IMR-90 (cell line): Measurements from ENCODE around the gene IL12RB2. TPM values are rescaled to one million over a fixed set of nuclear protein-coding genes. Genes with fewer than 3 reads are reported as not detected.

Source experiments
- ATAC-seq: fragments of 200-7000 bp; cut with Tn5 transposase; 2 replicates; pipeline ENCODE4 v1.9.1; 2020; ENCODE audit warnings: low read depth, mild to moderate bottlenecking, moderate library complexity
- BruUV-seq: library from RNA; stranded (reverse); fragments of 400-500 nt; replicated peaks from 2 replicates; lab custom pipeline; 2021; lab: Mats Ljungman, UMichigan
- CTCF ChIA-PET: fragments of 300-600 bp; formaldehyde crosslinking; extraction: SDS; loops from one replicate; lab custom pipeline; 2021; ENCODE audit warnings: antibody characterized with exemption; lab: Yijun Ruan, JAX
- POLR2A ChIA-PET: fragments of 300-600 bp; sonication (Branson Sonifier 250); formaldehyde crosslinking; loops from one replicate; lab custom pipeline; 2022; ENCODE audit warnings: antibody characterized with exemption; ENCODE audit not compliant: unreplicated experiment; lab: Charles Lee
- DNase-seq: peaks from one replicate; pipeline ENCODE4 v3.0.0; 2013
- H2AFZ ChIP-seq: replicated peaks from 2 replicates; pipeline ENCODE3; 2013; ENCODE audit warnings: low read length, mild to moderate bottlenecking; ENCODE audit not compliant: poor library complexity
- H2AK5ac ChIP-seq: 2 replicates; pipeline ENCODE4 v1.6.1; 2013; ENCODE audit warnings: low read depth, low read length, inconsistent platforms
- H2AK9ac ChIP-seq: replicated peaks from 2 replicates; pipeline ENCODE3; 2013; ENCODE audit warnings: mild to moderate bottlenecking, low read depth, low read length, moderate library complexity; ENCODE audit not compliant: poor library complexity
- H2BK120ac ChIP-seq: 2 replicates; pipeline ENCODE4 v1.6.1; 2013; ENCODE audit warnings: low read depth, low read length, inconsistent platforms
- H2BK15ac ChIP-seq: 3 replicates; pipeline ENCODE4 v1.6.1; 2013; ENCODE audit warnings: low read depth, low read length, inconsistent platforms
- H2BK20ac ChIP-seq: 2 replicates; pipeline ENCODE4 v1.6.1; 2013; ENCODE audit warnings: low read depth, mild to moderate bottlenecking, inconsistent platforms, low read length, moderate library complexity
- H2BK5ac ChIP-seq: 2 replicates; pipeline ENCODE4 v1.6.1; 2013; ENCODE audit warnings: mild to moderate bottlenecking, low read depth, low read length, inconsistent platforms; ENCODE audit not compliant: poor library complexity, severe bottlenecking
- H3K14ac ChIP-seq: replicated peaks from 2 replicates; pipeline ENCODE4 v1.6.1; 2013; ENCODE audit warnings: low read depth, low read length, inconsistent platforms
- H3K18ac ChIP-seq: 2 replicates; pipeline ENCODE4 v1.6.1; 2013; ENCODE audit warnings: low read depth, low read length, control low read depth
- H3K23ac ChIP-seq: 2 replicates; pipeline ENCODE4 v1.6.1; 2013; ENCODE audit warnings: low read depth, low read length, inconsistent platforms
- H3K27ac ChIP-seq: 2 replicates; pipeline ENCODE4 v1.5.1; 2013; ENCODE audit warnings: mild to moderate bottlenecking, control low read depth, low read length; ENCODE audit not compliant: insufficient read depth
- H3K27me3 ChIP-seq: 2 replicates; pipeline ENCODE4 v1.6.1; 2013; ENCODE audit warnings: low read length; ENCODE audit not compliant: control insufficient read depth, insufficient read depth
- H3K36me3 ChIP-seq: 2 replicates; pipeline ENCODE4 v1.6.1; 2013; ENCODE audit warnings: low read length, mixed read lengths; ENCODE audit not compliant: control insufficient read depth, insufficient read depth
- H3K4ac ChIP-seq: 2 replicates; pipeline ENCODE4 v1.6.1; 2013; ENCODE audit warnings: low read depth, low read length, inconsistent platforms
- H3K4me1 ChIP-seq: 2 replicates; pipeline ENCODE4 v1.6.1; 2013; ENCODE audit warnings: low read length, mixed read lengths; ENCODE audit not compliant: control insufficient read depth, insufficient read depth
- H3K4me2 ChIP-seq: 2 replicates; pipeline ENCODE4 v1.6.1; 2013; ENCODE audit warnings: low read depth, mild to moderate bottlenecking, control low read depth, low read length, moderate library complexity
- H3K4me3 ChIP-seq: 2 replicates; pipeline ENCODE4 v1.5.1; 2013; ENCODE audit warnings: low read depth, mild to moderate bottlenecking, control low read depth, low read length, moderate library complexity; ENCODE audit not compliant: insufficient read depth
- H3K56ac ChIP-seq: 2 replicates; pipeline ENCODE4 v1.6.1; 2013; ENCODE audit warnings: low read length, inconsistent platforms; ENCODE audit not compliant: insufficient read depth; ENCODE audit errors: extremely low read depth
- H3K79me1 ChIP-seq, 2 experiments: 2 replicates each; pipeline ENCODE4 v1.6.1; 2013; ENCODE audit warnings: low read length in 2 of 2, inconsistent platforms in 1 of 2, low read depth in 1 of 2
- H3K9ac ChIP-seq: 2 replicates; pipeline ENCODE4 v1.6.1; 2013; ENCODE audit warnings: low read depth, low read length, control low read depth
- H3K9me1 ChIP-seq: 2 replicates; pipeline ENCODE4 v1.6.1; 2013; ENCODE audit warnings: low read length, inconsistent platforms; ENCODE audit not compliant: insufficient read depth
- H3K9me3 ChIP-seq: 2 replicates; pipeline ENCODE4 v1.6.1; 2013; ENCODE audit warnings: low read length; ENCODE audit not compliant: control insufficient read depth, insufficient read depth
- H4K20me1 ChIP-seq: 2 replicates; pipeline ENCODE4 v1.6.1; 2013; ENCODE audit warnings: low read length, inconsistent platforms; ENCODE audit not compliant: insufficient read depth
- H4K5ac ChIP-seq: 2 replicates; pipeline ENCODE4 v1.6.1; 2013; ENCODE audit warnings: mild to moderate bottlenecking, low read depth, low read length, control low read depth
- H4K8ac ChIP-seq, 2 experiments: 2 replicates each; pipeline ENCODE4 v1.6.1; 2013; ENCODE audit warnings: low read depth in 2 of 2, low read length in 2 of 2, control low read depth in 1 of 2, inconsistent platforms in 1 of 2
- H4K91ac ChIP-seq: 2 replicates; pipeline ENCODE4 v1.6.1; 2013; ENCODE audit warnings: low read depth, low read length, inconsistent platforms; ENCODE audit not compliant: insufficient read depth
- BHLHE40 ChIP-seq: fragments of 150-350 bp; IDR thresholded peaks from 2 replicates; pipeline ENCODE4 v1.6.1; 2016; ENCODE audit warnings: mild to moderate bottlenecking, low read depth, low read length
- CEBPB ChIP-seq: IDR thresholded peaks from 2 replicates; pipeline ENCODE4 v1.6.1; 2012; ENCODE audit warnings: low read depth, low read length, improper control_type of control experiment
- CHD1 ChIP-seq: IDR thresholded peaks from 2 replicates; pipeline ENCODE4 v1.6.1; 2012; ENCODE audit warnings: low read depth, low read length, improper control_type of control experiment
- FOS ChIP-seq: fragments of 150-350 bp; IDR thresholded peaks from 2 replicates; pipeline ENCODE4 v1.6.1; 2016; ENCODE audit warnings: low read depth, low read length
- MAFK ChIP-seq: IDR thresholded peaks from 2 replicates; pipeline ENCODE4 v1.6.1; 2012; ENCODE audit warnings: low read depth, low read length, improper control_type of control experiment
- MAZ ChIP-seq: IDR thresholded peaks from 2 replicates; pipeline ENCODE4 v1.6.1; 2012; ENCODE audit warnings: low read depth, mild to moderate bottlenecking, low read length, improper control_type of control experiment, moderate library complexity, borderline replicate concordance
- MXI1 ChIP-seq: IDR thresholded peaks from 2 replicates; pipeline ENCODE4 v1.6.1; 2012; ENCODE audit warnings: low read depth, mild to moderate bottlenecking, low read length, moderate library complexity, borderline replicate concordance
- NFE2L2 ChIP-seq: fragments of 150-350 bp; IDR thresholded peaks from 2 replicates; pipeline ENCODE4 v1.6.1; 2016; ENCODE audit warnings: low read depth, mild to moderate bottlenecking, low read length
- POLR2A ChIP-seq: IDR thresholded peaks from 2 replicates; pipeline ENCODE4 v1.6.1; 2012; ENCODE audit warnings: mild to moderate bottlenecking, low read depth, low read length
- RAD21 ChIP-seq: IDR thresholded peaks from 2 replicates; pipeline ENCODE4 v1.6.1; 2012; ENCODE audit warnings: low read length, improper control_type of control experiment
- RCOR1 ChIP-seq: IDR thresholded peaks from 2 replicates; pipeline ENCODE4 v1.6.1; 2012; ENCODE audit warnings: mild to moderate bottlenecking, low read length, improper control_type of control experiment; ENCODE audit not compliant: insufficient replicate concordance
- RFX5 ChIP-seq: IDR thresholded peaks from 2 replicates; pipeline ENCODE4 v1.8.0; 2012; ENCODE audit warnings: low read depth, mild to moderate bottlenecking, low read length, moderate library complexity
- SMC3 ChIP-seq: fragments of 150-350 bp; IDR thresholded peaks from 2 replicates; pipeline ENCODE4 v1.6.1; 2016; ENCODE audit warnings: low read depth, mild to moderate bottlenecking, antibody characterized with exemption, low read length, moderate library complexity
- dilution Hi-C: fragments of 300-500 bp; cut with HindIII; formaldehyde crosslinking; loops from one replicate; pipeline ENCODE4 v1.14.3; 2018; ENCODE audit warnings: low sequenced_read_pairs; ENCODE audit not compliant: unreplicated experiment
- in situ Hi-C: fragments of 300-500 bp; cut with MboI; formaldehyde crosslinking; loops from 3 replicates; pipeline ENCODE4 v1.14.3; 2019; ENCODE audit warnings: low sequenced_read_pairs, inconsistent platforms, mixed read lengths
- intact Hi-C: fragments of 100-400 bp; cut with micrococcal nuclease; formaldehyde crosslinking; loops from 2 replicates; pipeline ENCODE4 v1.10.0; 2022
- polyA plus RNA-seq, 3 experiments: library from polyadenylated mRNA; depleted of rRNA; stranded (reverse); fragments of >200 nt; gene quantifications; 2 replicates each; pipeline ENCODE4 v1.2.3, GENCODE V29; 2012; ENCODE audit warnings: low replicate concordance in 1 of 3
- total RNA-seq: library from RNA; depleted of rRNA; stranded (reverse); fragments of >200 nt; gene quantifications from 2 replicates; pipeline ENCODE4 v1.2.3, GENCODE V29; 2012
- TF ChIP-seq, protein P1 (sequence below): fragments of 150-350 bp; IDR thresholded peaks from 2 replicates; pipeline ENCODE4 v1.6.1; 2016; ENCODE audit warnings: low read depth, mild to moderate bottlenecking, low read length, moderate library complexity, borderline replicate concordance
- TF ChIP-seq, protein P2 (sequence below): fragments of 150-350 bp; IDR thresholded peaks from 2 replicates; pipeline ENCODE4 v1.6.1; 2017; ENCODE audit warnings: mild to moderate bottlenecking, antibody characterized with exemption, low read length, low read depth
- TF ChIP-seq, protein P3 (sequence below): conservative IDR thresholded peaks from 2 replicates; pipeline ENCODE4 v1.5.1; 2012; ENCODE audit warnings: mild to moderate bottlenecking, low read depth, low read length, improper control_type of control experiment

IL12RB2 gene
- total and polyA plus RNA-seq, 2 of the 4 experiments (the other 2 are of a cell fraction): not detected

GRCh38 chr1:67352211-67352610 is 44.5 kb downstream of the IL12RB2 start:
- Histone ChIP-seq H3K14ac (no peak overlapping the region), H4K8ac (no peak overlapping the region), H4K5ac (no peak overlapping the region), H3K18ac (no peak overlapping the region), H3K9ac (no peak overlapping the region), H3K23ac (no peak overlapping the region), H3K56ac (no peak overlapping the region), H3K79me1 (no peaks in the 10 kb centered on the region), H3K27me3 (no peaks in the 10 kb centered on the region), H2AK5ac (no peak overlapping the region), H3K27ac (no peak overlapping the region), H3K4me1 (peaks cover 4% of the 10 kb centered on the region; the same call in 1 of the 2 replicates), H2AK9ac (no peak overlapping the region), H3K9me1 (0 out of 2 replicates have a peak, but pooled peaks cover 3% of the 10 kb centered on the region), H3K4ac (no peak overlapping the region), H3K4me2 (no peak overlapping the region), H2BK120ac (no peak overlapping the region), H2BK20ac (no peak overlapping the region), H4K20me1 (no peaks in the 10 kb centered on the region), H3K4me3 (no peak overlapping the region), H4K91ac (no peak overlapping the region), H2BK5ac (no peak overlapping the region), H3K36me3 (no peaks in the 10 kb centered on the region), H3K9me3 (no peaks in the 10 kb centered on the region), H2BK15ac (no peak overlapping the region), H2AFZ (no peak overlapping the region)
- dilution Hi-C loops (no loop called here), in situ Hi-C loops (no loop called here), intact Hi-C loops (no loop called here)
- ATAC-seq: no peak
- DNase-seq: no peak
- TF ChIP-seq NFE2L2: no peak
- no peak for TF ChIP-seq BHLHE40
- TF ChIP-seq MXI1: no peak
- TF ChIP-seq MAZ: no peak
- TF ChIP-seq POLR2A: no peak
- TF ChIP-seq, protein P1, sequence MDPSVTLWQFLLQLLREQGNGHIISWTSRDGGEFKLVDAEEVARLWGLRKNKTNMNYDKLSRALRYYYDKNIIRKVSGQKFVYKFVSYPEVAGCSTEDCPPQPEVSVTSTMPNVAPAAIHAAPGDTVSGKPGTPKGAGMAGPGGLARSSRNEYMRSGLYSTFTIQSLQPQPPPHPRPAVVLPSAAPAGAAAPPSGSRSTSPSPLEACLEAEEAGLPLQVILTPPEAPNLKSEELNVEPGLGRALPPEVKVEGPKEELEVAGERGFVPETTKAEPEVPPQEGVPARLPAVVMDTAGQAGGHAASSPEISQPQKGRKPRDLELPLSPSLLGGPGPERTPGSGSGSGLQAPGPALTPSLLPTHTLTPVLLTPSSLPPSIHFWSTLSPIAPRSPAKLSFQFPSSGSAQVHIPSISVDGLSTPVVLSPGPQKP: no peak
- no peak for TF ChIP-seq MAFK
- no peak for TF ChIP-seq RCOR1
- TF ChIP-seq FOS: no peak
- TF ChIP-seq CEBPB: no peak
- TF ChIP-seq SMC3: no peak
- TF ChIP-seq, protein P2, sequence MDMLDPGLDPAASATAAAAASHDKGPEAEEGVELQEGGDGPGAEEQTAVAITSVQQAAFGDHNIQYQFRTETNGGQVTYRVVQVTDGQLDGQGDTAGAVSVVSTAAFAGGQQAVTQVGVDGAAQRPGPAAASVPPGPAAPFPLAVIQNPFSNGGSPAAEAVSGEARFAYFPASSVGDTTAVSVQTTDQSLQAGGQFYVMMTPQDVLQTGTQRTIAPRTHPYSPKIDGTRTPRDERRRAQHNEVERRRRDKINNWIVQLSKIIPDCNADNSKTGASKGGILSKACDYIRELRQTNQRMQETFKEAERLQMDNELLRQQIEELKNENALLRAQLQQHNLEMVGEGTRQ: no peak
- TF ChIP-seq, protein P3, sequence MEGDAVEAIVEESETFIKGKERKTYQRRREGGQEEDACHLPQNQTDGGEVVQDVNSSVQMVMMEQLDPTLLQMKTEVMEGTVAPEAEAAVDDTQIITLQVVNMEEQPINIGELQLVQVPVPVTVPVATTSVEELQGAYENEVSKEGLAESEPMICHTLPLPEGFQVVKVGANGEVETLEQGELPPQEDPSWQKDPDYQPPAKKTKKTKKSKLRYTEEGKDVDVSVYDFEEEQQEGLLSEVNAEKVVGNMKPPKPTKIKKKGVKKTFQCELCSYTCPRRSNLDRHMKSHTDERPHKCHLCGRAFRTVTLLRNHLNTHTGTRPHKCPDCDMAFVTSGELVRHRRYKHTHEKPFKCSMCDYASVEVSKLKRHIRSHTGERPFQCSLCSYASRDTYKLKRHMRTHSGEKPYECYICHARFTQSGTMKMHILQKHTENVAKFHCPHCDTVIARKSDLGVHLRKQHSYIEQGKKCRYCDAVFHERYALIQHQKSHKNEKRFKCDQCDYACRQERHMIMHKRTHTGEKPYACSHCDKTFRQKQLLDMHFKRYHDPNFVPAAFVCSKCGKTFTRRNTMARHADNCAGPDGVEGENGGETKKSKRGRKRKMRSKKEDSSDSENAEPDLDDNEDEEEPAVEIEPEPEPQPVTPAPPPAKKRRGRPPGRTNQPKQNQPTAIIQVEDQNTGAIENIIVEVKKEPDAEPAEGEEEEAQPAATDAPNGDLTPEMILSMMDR: no peak
- TF ChIP-seq RFX5: no peak
- no peak for TF ChIP-seq CHD1
- no peak for TF ChIP-seq RAD21
- no TSS peak for BruUV-seq
- POLR2A ChIA-PET: no interaction called here
- CTCF ChIA-PET: no interaction called here
